ENCODE measurements around the gene NIPA2.
A peak's percentile ranks its signal among the peaks of the same experiment; 100 is the strongest.

NIPA2 gene

DNA sequence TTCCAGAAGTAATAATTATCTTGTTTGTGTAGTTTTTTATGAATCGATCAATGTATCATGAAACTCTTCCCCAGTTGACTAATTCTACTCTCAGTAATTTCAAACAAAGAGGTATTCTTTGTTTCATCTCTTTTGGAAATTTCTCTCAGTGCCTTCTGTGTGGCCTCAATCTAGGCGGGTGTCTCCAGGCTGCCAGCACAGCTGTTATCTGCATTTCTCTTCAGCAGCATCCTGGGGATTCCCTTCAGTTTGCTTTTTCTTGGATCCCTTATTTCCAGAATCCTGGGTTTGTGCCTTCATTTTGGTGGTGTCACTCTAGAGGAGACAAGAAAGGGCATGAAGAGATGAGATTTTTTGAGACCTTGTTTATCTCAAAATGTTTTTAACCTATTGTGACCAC is 22.7 kb downstream of the NIPA2 start:
- no peak for ATAC-seq
- peaks cover 84% of the 10 kb centered on the region for H3K36me3 Mint-ChIP-seq
- no peak overlapping the region for H3K4me3 Mint-ChIP-seq
- no peaks in the 10 kb centered on the region for H3K9me3 Mint-ChIP-seq
- no peaks in the 10 kb centered on the region for H3K27me3 Mint-ChIP-seq
- peaks cover 7% of the 10 kb centered on the region for H3K4me1 Mint-ChIP-seq
- H3K27ac Mint-ChIP-seq = peak overlapping the region; percentile 16

DNA sequence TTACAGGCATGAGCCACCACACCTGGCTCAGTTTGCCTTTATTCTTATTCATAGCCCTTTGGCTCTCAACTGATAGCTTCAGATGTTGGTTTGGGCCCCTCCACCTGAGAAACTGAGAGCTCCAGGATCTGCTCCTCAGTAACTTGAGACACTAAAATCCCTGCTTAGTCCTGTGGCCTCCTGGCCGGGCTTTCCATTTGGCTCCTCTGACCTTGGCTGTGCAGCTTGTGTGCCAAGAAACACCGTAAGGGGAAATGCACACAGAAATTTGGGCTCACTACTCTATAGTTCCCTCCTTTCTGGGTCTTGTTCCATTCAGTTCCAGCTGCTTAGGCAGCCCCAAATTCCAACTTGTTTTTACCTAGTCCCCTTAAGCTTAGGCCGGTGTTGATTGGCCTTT is 24.9 kb downstream of the NIPA2 start:
- Mint-ChIP-seq H3K4me3 (no peak overlapping the region), H3K9me3 (no peaks in the 10 kb centered on the region), H3K36me3 (peaks cover 73% of the 10 kb centered on the region), H3K27me3 (no peaks in the 10 kb centered on the region), H3K27ac (no peak overlapping the region), H3K4me1 (peaks cover 7% of the 10 kb centered on the region)
- ATAC-seq = no peak

DNA sequence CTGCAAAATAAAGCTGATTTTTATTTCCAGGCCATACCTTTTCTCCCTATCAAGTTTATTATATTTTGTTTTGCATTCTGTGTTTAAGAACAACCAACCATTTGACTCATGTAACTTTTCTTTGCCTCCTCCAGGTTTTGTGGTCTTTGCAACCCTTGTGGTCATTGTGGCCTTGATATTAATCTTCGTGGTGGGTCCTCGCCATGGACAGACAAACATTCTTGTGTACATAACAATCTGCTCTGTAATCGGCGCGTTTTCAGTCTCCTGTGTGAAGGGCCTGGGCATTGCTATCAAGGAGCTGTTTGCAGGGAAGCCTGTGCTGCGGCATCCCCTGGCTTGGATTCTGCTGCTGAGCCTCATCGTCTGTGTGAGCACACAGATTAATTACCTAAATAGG is 27.6 kb downstream of the NIPA2 start:
- H3K27me3 Mint-ChIP-seq = no peaks in the 10 kb centered on the region
- no peak overlapping the region for H3K4me3 Mint-ChIP-seq
- no peak for ATAC-seq
- H3K36me3 Mint-ChIP-seq = peaks cover 66% of the 10 kb centered on the region
- H3K9me3 Mint-ChIP-seq = no peaks in the 10 kb centered on the region
- peaks cover 7% of the 10 kb centered on the region for H3K4me1 Mint-ChIP-seq
- no peak overlapping the region for H3K27ac Mint-ChIP-seq

DNA sequence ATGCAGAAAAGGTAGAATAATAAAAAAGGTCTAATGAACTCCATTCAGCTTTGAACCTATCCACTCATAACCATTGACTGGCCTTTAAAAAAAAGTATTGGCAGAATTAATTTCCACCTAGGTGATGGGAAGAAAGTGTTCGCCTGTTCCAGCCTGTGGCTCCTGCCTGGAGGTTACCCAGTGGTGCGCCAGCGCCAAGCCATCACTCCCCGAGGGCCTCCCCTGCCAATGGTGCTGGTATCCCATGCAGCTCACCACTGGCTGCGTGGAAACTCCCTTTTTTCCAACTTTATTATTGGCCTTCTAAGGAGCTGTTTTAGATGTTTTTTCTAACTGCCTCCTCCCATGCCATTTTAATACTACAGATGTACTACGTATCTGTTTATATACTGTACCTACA is 29.4 kb downstream of the NIPA2 start:
- no peaks in the 10 kb centered on the region for H3K4me1 Mint-ChIP-seq
- ATAC-seq = no peak
- H3K27me3 Mint-ChIP-seq = no peaks in the 10 kb centered on the region
- peaks cover 57% of the 10 kb centered on the region for H3K36me3 Mint-ChIP-seq
- no peaks in the 10 kb centered on the region for H3K9me3 Mint-ChIP-seq
- no peak overlapping the region for H3K27ac Mint-ChIP-seq
- no peak overlapping the region for H3K4me3 Mint-ChIP-seq

DNA sequence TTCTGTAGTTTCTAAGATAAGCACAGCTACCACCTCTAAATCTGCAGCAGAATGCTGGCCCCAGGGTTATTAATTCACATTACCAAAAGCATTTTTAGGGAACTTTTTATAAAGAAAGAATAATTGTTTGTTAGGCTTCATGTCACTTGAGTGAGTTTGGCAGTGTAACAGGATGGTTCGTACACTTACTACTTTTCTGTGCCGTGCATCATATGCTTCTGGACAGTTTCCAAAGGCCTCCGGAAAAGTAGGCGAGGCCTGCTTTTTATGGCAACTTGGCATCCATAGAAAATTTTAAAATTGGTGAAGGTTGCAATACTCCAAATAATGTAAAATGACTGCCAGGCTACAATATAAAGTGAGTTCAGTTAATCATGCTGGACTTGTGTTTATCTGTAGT is 30.0 kb downstream of the NIPA2 start:
- Mint-ChIP-seq H3K27me3 (no peaks in the 10 kb centered on the region), H3K36me3 (peaks cover 58% of the 10 kb centered on the region), H3K4me3 (no peak overlapping the region), H3K27ac (no peak overlapping the region), H3K9me3 (no peaks in the 10 kb centered on the region), H3K4me1 (no peaks in the 10 kb centered on the region)
- no peak for ATAC-seq

DNA sequence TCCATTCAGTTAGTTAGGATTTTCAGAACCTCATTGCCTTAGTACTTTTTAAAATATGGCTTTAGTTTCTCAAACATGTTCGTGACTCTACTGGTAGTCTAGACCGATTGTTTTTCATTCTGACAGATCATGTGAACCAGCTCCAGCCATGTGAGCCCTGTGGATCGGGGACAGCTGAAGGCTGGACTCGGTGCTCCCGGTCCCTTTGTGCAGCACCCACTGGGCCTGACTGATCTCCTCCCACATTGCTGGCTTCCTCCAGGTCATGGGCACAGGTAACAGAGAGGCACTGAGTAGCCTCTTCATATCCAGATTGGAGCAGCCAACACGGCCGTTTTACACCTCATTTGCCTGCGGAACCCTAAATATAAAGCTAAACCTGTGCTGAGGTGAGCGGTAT is 30.5 kb downstream of the NIPA2 start:
- ATAC-seq = no peak
- Mint-ChIP-seq H3K4me3 (no peak overlapping the region), H3K27me3 (no peaks in the 10 kb centered on the region), H3K9me3 (no peaks in the 10 kb centered on the region), H3K27ac (no peak overlapping the region), H3K4me1 (no peaks in the 10 kb centered on the region), H3K36me3 (peaks cover 56% of the 10 kb centered on the region)

DNA sequence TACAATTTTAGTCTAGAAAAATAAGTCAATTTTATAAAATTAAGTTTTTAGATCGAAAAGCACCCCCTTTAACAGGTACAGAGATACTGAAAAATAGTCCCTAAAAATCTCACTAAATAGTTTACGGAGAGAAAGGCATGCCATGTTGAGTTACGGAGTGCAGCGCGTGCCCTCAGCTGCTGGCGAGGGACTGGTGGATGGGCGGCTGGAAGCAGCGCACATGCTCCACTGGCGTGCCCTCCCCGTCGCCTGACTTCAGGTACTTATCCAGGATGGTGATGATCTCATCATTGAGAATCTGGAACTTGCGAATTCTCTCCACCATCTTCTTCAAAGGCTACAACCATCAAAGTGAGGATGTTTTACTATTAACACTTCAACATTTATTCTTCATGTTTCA is 31.4 kb downstream of the NIPA2 start:
- Mint-ChIP-seq H3K27ac (no peak overlapping the region), H3K4me3 (no peak overlapping the region), H3K27me3 (no peaks in the 10 kb centered on the region), H3K4me1 (no peaks in the 10 kb centered on the region), H3K36me3 (peaks cover 55% of the 10 kb centered on the region), H3K9me3 (no peaks in the 10 kb centered on the region)
- no peak for ATAC-seq

DNA sequence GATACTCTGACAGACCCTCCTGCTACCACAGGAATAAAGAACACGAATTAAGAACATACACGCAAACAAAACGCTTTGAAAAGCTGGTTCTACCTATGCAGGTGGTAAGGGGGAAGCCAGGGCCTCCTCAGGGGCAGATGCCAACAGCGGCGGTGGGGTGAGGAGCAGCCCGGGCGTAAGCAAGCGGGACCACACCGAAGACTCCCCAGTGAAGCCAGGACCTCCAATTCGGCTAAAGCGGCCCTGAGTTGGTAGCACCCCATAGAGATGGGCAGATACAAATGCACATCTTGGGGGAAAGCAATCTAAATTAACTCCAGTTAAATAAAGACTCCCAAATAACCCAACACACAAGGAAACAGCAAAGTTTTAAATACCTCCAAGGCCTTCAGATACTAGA is 32.4 kb downstream of the NIPA2 start:
- Mint-ChIP-seq H3K27ac (peak overlapping the region; percentile 12), H3K27me3 (no peaks in the 10 kb centered on the region), H3K4me3 (no peak overlapping the region), H3K4me1 (no peaks in the 10 kb centered on the region), H3K36me3 (peaks cover 55% of the 10 kb centered on the region), H3K9me3 (no peaks in the 10 kb centered on the region)
- ATAC-seq = no peak

DNA sequence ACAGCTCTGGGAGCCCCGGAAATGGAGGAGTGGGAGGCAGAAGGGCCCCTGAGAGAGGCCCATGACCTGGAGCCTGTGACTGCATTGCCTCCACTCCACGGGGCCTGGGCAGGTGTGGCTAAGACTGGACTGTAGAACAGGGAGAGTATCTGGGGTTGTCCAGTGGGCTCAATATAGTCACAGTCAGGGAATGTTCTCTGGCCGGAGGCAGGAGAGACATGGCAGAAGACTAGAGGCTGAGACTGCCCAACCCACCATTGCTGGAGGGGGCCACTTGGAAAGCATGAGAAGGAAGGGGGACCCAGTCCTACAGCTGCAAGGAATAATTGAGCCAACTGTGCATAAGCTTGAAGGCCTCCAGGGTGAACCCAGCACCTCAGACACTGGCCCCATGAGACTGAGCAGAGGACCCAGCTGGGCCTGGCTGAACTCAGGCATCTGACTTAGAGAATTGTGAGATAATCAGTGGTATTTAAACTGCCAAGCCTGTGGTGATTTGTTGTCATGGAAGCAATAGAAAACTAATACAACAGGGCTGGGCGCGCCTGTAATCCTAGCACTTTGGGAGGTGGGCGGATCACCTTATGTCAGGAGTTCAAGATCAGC is 33.1 kb downstream of the NIPA2 start:
- Mint-ChIP-seq H3K9me3 (no peaks in the 10 kb centered on the region), H3K27ac (no peak overlapping the region), H3K27me3 (no peaks in the 10 kb centered on the region), H3K4me3 (no peak overlapping the region), H3K36me3 (peaks cover 52% of the 10 kb centered on the region), H3K4me1 (no peaks in the 10 kb centered on the region)
- no peak for ATAC-seq

DNA sequence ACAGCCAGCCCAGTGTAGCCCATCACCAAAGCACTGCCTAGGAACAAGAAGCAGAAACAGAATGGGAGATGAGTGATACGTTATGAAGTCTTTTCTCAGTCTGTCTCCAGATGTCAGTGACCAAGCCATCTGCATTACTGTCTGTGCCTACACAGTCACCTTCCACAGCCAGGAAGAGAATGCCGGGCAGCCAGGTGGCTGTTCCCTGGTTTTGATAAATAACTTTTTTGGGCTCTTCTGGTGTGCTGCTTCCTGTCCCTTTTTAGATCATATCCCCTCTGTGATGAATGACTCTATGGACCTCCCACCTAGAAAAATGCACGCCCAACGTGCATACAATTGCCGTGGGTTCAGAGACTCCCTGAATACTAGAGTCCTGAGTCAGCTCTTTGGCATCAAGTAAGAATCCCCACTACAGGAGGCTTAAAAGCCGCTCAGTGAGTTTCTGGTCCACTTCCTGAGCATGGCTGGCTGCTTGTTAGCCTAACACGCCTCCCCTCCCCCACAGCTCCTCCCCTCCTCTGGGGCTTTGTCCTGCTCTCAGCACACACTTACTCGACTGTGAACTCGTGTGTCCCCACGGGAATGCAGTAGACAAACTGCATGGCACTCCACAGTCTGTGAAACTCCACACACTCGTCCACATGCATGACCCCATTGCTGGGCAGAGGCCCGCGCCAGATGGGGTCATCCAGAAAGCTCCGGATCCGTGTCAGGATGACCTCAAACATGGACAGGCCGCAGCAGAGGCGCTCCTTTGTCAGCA is 34.7 kb downstream of the NIPA2 start:
- H3K27ac Mint-ChIP-seq = peak overlapping the region; percentile 58
- ATAC-seq = no peak
- H3K9me3 Mint-ChIP-seq = no peaks in the 10 kb centered on the region
- no peaks in the 10 kb centered on the region for H3K27me3 Mint-ChIP-seq
- peaks cover 66% of the 10 kb centered on the region for H3K36me3 Mint-ChIP-seq
- H3K4me1 Mint-ChIP-seq = no peaks in the 10 kb centered on the region
- H3K4me3 Mint-ChIP-seq = no peak overlapping the region

DNA sequence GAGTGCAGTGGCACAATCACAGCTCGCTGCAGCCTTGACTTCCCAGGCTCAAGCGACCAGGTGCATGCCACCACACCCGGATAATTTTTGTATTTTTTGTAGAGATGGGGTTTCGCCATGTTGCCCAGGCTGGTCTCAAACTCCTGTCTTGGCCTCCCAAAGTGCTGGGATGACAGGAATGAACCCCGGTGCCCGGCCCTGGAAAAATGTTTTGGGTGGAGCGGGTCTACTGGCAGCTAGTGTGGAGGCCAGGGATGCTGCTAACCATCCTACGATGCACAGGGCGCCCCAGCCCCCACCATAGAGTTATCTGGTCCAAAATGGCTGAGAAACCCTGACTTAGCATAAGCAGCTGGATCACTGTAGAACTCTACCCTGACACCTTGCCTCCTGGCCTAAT is 35.4 kb downstream of the NIPA2 start:
- Mint-ChIP-seq H3K4me1 (no peaks in the 10 kb centered on the region), H3K36me3 (peaks cover 72% of the 10 kb centered on the region)
- ATAC-seq = no peak

DNA sequence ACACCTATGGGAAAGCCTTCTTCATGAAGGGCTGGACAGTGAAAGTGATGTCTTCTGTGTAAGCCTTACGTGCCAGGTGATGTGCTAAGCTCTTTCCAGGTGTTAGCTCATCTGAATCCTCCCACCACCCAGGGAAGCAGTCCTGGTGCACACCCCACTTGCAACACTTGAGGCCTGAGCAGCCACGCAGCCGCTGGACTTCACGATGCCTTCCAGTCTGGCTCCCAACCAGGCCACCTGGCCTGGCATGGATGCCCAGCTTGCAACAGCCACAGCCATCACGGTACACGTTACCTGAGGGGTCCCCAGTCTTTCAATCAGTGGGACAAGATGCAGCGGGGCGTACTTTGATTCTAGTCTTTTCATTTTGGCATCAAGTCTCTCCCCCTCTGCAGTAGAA is 35.8 kb downstream of the NIPA2 start:
- H3K27ac Mint-ChIP-seq = no peak overlapping the region
- H3K9me3 Mint-ChIP-seq = no peaks in the 10 kb centered on the region
- H3K4me3 Mint-ChIP-seq = no peak overlapping the region
- H3K27me3 Mint-ChIP-seq = no peaks in the 10 kb centered on the region
- peaks cover 72% of the 10 kb centered on the region for H3K36me3 Mint-ChIP-seq
- ATAC-seq = no peak
- no peaks in the 10 kb centered on the region for H3K4me1 Mint-ChIP-seq

More for the DNA sequence above, 35.4 kb downstream of the NIPA2 start:
- Mint-ChIP-seq H3K4me3 (no peak overlapping the region), H3K27ac (peak overlapping the region; percentile 58), H3K9me3 (no peaks in the 10 kb centered on the region), H3K27me3 (no peaks in the 10 kb centered on the region)

DNA sequence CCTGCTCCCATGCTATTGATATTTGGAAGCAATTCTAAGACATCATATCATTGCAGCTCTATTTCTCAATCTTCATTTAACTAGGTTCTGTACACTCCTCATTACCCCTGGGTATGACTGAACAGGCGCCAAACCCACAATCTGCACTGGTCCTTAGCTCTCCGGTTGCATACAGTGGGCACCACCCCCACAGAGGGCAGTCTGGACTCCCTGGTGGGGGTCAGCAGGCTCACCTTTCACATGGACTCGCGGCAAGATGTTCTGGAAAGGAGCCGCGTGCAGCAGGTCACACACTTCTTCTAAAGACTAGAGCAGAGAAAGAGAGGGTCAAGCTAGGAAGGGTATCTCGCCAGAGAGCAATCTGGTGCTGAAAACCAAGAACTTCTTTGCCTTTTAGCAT is 36.5 kb downstream of the NIPA2 start:
- no peak for ATAC-seq
- H3K4me3 Mint-ChIP-seq = no peak overlapping the region
- H3K27me3 Mint-ChIP-seq = no peaks in the 10 kb centered on the region
- no peaks in the 10 kb centered on the region for H3K9me3 Mint-ChIP-seq
- H3K4me1 Mint-ChIP-seq = no peaks in the 10 kb centered on the region
- no peak overlapping the region for H3K27ac Mint-ChIP-seq
- peaks cover 69% of the 10 kb centered on the region for H3K36me3 Mint-ChIP-seq

DNA sequence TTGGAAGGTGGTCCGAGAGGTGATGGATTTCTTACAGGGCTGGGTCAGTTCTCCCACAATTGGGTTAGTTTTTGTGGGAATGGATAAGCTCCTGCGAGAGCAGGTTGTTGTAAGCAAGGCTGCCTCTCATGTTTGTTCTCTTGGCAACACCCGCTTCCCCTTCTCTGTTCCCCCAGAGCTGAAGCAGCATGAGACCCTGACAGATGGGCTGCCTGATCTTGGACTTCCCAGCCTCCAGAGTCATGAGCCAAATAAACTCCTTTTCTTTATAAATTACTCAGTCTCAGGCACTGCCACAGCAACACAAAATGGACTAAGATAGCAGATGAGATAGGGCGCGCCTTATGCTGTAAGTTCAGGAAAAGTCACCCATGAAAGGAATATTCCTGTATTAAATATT is 38.7 kb downstream of the NIPA2 start:
- Mint-ChIP-seq H3K4me1 (no peaks in the 10 kb centered on the region), H3K4me3 (no peak overlapping the region), H3K27me3 (no peaks in the 10 kb centered on the region), H3K9me3 (no peaks in the 10 kb centered on the region), H3K36me3 (peaks cover 75% of the 10 kb centered on the region), H3K27ac (no peak overlapping the region)
- ATAC-seq = no peak

DNA sequence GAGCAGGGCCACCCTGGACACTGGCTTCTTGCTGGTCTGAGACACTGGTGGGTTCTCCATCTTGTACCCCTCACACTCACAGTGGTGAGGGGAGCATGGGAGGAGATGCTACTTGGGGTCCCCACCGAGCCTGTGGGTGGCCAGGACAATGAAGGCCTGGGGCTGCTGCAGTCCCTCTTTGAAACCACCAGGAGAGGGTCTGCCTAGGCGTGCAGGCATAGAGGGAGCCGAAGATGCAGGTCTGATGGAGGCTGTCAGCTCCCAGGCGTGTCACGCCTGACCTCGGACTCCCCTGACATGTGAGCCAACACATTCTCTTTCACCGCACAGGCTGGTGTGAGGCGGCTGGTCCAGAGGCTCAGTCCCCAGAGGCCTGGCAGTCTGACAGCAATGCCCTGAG is 39.1 kb downstream of the NIPA2 start:
- H3K4me3 Mint-ChIP-seq = no peak overlapping the region
- H3K9me3 Mint-ChIP-seq = no peaks in the 10 kb centered on the region
- H3K27me3 Mint-ChIP-seq = no peaks in the 10 kb centered on the region
- ATAC-seq = no peak
- H3K4me1 Mint-ChIP-seq = no peaks in the 10 kb centered on the region
- H3K36me3 Mint-ChIP-seq = peaks cover 79% of the 10 kb centered on the region
- H3K27ac Mint-ChIP-seq = no peak overlapping the region

DNA sequence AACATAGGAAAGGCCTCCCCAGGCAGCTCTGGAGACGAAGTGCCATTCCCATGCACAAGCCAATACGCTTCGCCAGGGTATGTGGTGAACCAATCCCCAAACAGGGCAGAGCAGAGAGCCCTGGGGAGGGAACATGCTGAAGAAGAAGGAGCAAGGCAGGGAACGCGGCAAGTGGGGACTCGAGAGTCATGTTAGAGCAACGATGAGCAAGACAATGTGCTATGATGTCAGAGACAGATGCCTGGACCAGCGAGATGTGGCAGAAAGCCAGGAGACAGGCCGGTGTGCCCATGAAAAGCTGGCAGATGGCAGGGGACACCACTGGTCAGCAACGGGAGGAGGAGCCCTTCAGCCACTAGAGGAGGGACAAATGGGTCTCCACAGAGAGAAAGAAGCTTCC is 39.6 kb downstream of the NIPA2 start:
- no peaks in the 10 kb centered on the region for H3K9me3 Mint-ChIP-seq

More for the DNA sequence above, 39.6 kb downstream of the NIPA2 start:
- Mint-ChIP-seq H3K4me3 (no peak overlapping the region), H3K4me1 (no peaks in the 10 kb centered on the region), H3K27ac (no peak overlapping the region), H3K36me3 (peaks cover 77% of the 10 kb centered on the region), H3K27me3 (no peaks in the 10 kb centered on the region)
- ATAC-seq = no peak

Measured in stimulated activated memory B cell treated with anti-CD40 and anti-IgM and Interleukin-4, amounts not matched to agents 10 μg/mL and 1 μg/mL and 100 μg/mL, for 72 hours (primary cell).